CD4-positive, alpha-beta T cell treated with Interleukin-17A for 1 hour (primary cell): ENCODE results near the gene EXD3.

ENCODE experiments used
- DNase-seq: peaks from one replicate; pipeline ENCODE4 v3.0.0-alpha.2; 2020

Gene EXD3

GRCh38 chr9:137327641-137328550, 95.1 kb downstream of the EXD3 start:
- DNase-seq: peak; percentile 35

GRCh38 chr9:137326445-137327065, 96.4 kb downstream of the EXD3 start:
- DNase-seq: peak; percentile 45

- no peak for DNase-seq
Observed at GRCh38 chr9:137325799-137326198, 97.2 kb downstream of the EXD3 start.

GRCh38 chr9:137325124-137325523, 97.8 kb downstream of the EXD3 start:
- DNase-seq: no peak

- DNase-seq: no peak
Observed at GRCh38 chr9:137323531-137324331, 99.2 kb downstream of the EXD3 start.

GRCh38 chr9:137321726-137322361, 101.1 kb downstream of the EXD3 start:
- no peak for DNase-seq

GRCh38 chr9:137320555-137321384, 102.2 kb downstream of the EXD3 start:
- DNase-seq: peak; percentile 31

GRCh38 chr9:137319739-137320551, 103.0 kb downstream of the EXD3 start:
- no peak for DNase-seq

GRCh38 chr9:137319011-137319738, 103.8 kb downstream of the EXD3 start:
- no peak for DNase-seq

- no peak for DNase-seq
Observed at GRCh38 chr9:137318602-137319001, 104.4 kb downstream of the EXD3 start.

- DNase-seq: no peak
Observed at GRCh38 chr9:137317718-137318511, 105.0 kb downstream of the EXD3 start.

- DNase-seq: no peak
Observed at GRCh38 chr9:137317021-137317717, 105.8 kb downstream of the EXD3 start.

- no peak for DNase-seq
Observed at GRCh38 chr9:137316012-137316981, 106.7 kb downstream of the EXD3 start.

- no peak for DNase-seq
Observed at GRCh38 chr9:137315581-137316011, 107.4 kb downstream of the EXD3 start.

GRCh38 chr9:137314561-137315560, 108.1 kb downstream of the EXD3 start:
- no peak for DNase-seq

- DNase-seq: no peak
Observed at GRCh38 chr9:137313956-137314560, 108.9 kb downstream of the EXD3 start.
